SK-N-MC (cell line): ENCODE measurements around the gene APLF.

Experiments
- FOXP2 ChIP-seq: optimal IDR thresholded peaks from 2 replicates; pipeline ENCODE3; 2011; ENCODE audit warnings: mild to moderate bottlenecking, moderate library complexity; ENCODE audit not compliant: insufficient read depth; ENCODE audit errors: extremely low read length, control extremely low read depth
- POLR2AphosphoS5 ChIP-seq: IDR thresholded peaks from 2 replicates; pipeline ENCODE4 v1.6.1; 2012; ENCODE audit warnings: mild to moderate bottlenecking, low read depth, low read length, borderline replicate concordance

- TF ChIP-seq POLR2AphosphoS5 = no peak
- no peak for TF ChIP-seq FOXP2
Measured at GRCh38 chr2:68589963-68590362, 122.6 kb downstream of the APLF start.
